IPS-NIHi11 (cell line): Measurements from ENCODE around the gene KAT6B.
"Not testable (repeated sequence)": the region's sequence is repeated elsewhere in the genome, so short reads cannot be mapped to it uniquely, and the experiment has no call there.

ENCODE experiments used
- DNase-seq: peaks from one replicate; pipeline ENCODE4 v3.0.0; 2012; ENCODE audit warnings: mixed read lengths, low spot score

Gene KAT6B

DNA sequence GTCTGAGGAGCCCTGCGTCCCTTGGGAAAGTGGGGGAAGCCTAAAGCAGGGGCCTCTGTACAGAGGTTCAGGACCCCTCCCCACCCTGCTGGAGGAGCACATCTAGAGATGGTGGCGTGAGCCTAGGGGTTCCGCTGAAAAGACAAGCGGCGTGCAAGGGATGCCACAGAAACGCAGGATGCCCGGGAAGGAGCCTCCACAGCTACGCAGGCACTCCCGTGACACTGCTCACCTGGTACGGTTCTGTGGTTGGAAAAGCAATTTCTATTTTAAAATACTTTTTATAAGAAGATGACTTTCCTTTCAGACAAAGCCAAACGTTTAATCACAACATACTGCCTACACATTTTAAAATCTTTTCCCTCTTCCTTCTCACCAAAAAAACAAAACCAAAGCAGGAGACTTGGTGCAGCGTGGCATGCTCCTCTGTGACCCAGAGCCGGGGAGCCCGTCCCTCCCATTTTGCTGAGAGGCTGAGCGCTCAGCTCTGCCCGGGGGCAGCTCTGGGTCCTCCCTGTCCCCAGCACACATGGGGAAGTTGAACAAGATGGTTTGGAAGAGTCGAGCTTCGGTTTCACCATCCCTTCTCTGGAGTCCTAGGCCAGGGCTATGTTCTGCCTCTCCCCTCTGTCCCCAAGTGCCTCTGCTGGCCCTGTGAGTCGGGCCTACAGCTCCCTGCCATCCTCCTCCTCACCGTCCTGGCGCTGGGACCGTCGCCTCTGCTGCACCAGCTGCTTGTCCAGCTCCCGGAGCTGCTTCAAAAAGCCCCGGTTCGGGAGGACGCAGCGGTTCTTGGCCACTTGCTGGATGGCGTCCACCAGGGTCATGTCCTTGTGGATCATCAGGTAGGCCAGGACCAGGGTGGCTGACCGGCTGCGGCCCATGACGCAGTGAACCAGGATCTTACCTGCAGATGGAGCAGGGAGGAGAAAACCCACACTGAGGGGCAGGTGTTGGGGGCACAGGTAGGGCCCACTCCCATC lies 211.1 kb downstream of the KAT6B start:
- DNase-seq: no peak

- no peak for DNase-seq
These were observed 211.9 kb downstream of the KAT6B start for GRCh38 chr10:75038335-75038734.

GRCh38 chr10:75040576-75040975 lies 214.2 kb downstream of the KAT6B start:
- no peak for DNase-seq

DNA sequence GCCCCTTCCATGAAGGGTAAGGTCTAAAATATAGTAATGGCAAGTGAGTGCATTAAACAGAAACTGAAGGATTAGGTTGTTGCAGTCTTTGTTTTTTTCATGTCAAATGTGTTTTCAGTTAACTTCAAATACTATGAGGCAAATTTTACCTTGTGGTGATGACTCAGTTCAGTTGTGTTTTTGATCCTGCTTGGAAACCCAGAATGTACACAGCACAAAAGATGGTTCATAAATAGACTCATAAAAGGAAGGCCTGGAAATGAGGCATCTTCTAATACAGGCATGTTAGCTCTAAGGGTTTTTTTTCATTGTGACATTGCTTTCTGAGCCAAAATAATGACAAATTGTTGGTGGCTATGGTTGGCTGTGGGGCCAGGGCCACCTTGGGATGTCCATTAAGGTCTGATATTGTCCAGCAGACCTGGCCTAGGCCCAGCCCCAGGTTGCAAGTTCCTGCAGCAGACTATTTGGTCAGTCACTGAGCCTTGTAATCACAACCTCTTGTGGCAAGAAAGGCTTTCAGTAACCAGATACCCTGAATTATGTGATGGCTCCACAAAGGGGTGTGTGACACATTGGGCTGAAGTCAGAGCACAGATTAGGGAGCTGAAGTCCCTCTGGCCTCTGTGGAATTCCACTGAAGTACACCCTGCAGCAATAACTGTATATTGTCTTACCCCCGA lies 216.0 kb downstream of the KAT6B start:
- no peak for DNase-seq

GRCh38 chr10:75043256-75044131 lies 217.1 kb downstream of the KAT6B start:
- peak; percentile 86 for DNase-seq

DNA sequence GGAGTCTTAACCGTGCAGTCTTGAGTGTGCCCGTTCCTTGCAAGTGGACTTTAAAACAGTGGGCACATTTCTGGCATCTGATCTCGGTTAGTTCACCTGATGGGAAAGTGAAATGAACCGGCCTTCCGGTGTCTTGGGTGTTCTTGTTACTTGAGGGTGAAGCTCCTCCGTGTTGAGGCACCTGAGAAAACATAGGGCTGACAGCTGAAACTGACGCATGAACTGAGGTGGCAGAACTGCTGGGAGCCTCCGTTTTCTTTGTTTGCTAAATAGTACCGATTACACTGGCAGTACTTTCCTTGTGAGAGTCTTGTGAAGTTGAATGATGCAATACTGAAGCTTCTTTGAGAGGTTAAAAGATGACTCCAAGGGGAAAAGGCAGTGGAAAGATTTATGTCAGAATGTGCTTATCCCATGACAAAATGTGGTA lies 222.3 kb downstream of the KAT6B start:
- DNase-seq: no peak

- DNase-seq: no peak
These were observed 223.1 kb downstream of the KAT6B start for GRCh38 chr10:75049316-75050148.

DNA sequence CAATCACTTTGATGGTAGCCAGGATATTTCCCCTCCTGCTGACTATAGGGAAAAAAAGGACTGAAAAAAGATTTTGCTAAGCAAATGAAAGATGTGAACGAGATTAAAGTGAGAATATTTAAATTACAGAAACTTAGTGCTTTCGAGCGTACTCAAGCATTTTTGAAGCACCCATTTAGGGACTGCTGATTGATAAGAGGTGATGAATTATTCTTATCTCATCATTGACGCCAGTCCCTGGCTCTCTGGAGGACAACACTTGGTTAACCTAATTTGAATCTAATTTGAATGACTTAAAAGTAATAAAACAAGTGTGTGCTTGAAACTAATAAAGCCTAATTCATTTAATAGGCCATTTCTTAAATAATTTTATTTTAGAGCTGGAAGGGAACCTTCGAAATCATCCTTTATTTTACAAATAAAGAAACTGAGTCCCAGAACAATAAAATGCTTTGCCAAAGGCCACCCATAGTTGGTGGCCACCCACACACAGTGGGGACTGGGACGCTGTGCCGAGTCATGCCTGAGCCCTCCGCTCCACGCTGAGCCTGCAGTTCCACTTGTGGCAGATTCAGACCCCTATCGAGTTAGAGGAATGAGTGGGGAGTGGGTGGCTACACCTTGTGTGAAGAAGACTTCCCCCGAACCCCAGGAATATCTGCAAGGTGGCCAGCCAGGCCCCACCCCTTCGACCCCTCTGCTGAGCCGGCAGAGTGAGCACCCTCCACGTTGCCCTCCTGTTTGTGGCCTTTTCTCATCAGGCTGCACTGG lies 223.9 kb downstream of the KAT6B start:
- DNase-seq: no peak

DNA sequence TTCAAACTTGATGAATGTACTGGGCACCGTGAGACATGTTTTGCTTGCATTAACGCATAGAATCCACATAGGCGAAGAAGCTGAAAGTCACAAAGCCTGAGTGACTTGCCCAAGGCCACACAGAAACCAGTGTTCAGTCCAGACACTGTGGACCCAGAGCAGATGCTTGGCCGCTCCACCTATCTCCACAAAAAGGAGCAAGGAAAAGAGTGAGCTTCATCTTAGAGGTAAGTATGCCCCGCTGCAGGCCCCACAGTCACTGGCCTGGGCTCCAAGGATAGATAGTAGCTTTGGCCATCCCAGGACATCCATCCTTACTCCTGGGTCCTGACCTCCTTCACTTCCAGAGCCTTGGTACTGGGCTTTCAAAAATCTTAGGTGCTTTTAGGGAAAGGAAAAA lies 224.9 kb downstream of the KAT6B start:
- no peak for DNase-seq

GRCh38 chr10:75055896-75056406 lies 229.6 kb downstream of the KAT6B start:
- DNase-seq: not testable (repeated sequence)

GRCh38 chr10:75057680-75058079 lies 231.3 kb downstream of the KAT6B start:
- no peak for DNase-seq

DNA sequence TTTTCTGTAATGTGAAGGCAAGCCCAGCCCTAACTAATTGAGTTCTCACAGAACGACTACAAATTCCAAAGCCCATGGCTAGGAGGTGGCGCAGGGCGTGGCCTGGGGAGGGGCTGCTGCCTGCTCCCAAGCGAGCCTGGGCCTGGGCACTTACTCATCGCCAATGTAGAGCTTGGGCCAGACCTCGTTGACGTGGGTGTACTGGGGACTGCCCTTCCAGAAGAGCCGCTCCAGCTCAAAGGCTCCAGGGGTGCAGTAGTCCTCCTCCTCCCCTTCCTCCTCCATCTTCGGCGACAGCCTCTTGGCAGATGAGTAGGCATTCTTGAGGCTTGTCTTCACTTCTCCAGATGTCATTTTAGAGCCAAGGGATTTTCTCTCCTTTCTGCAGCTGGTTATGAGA lies 231.8 kb downstream of the KAT6B start:
- no peak for DNase-seq

- DNase-seq: no peak
These were observed 235.5 kb downstream of the KAT6B start for GRCh38 chr10:75061709-75062505.

DNA sequence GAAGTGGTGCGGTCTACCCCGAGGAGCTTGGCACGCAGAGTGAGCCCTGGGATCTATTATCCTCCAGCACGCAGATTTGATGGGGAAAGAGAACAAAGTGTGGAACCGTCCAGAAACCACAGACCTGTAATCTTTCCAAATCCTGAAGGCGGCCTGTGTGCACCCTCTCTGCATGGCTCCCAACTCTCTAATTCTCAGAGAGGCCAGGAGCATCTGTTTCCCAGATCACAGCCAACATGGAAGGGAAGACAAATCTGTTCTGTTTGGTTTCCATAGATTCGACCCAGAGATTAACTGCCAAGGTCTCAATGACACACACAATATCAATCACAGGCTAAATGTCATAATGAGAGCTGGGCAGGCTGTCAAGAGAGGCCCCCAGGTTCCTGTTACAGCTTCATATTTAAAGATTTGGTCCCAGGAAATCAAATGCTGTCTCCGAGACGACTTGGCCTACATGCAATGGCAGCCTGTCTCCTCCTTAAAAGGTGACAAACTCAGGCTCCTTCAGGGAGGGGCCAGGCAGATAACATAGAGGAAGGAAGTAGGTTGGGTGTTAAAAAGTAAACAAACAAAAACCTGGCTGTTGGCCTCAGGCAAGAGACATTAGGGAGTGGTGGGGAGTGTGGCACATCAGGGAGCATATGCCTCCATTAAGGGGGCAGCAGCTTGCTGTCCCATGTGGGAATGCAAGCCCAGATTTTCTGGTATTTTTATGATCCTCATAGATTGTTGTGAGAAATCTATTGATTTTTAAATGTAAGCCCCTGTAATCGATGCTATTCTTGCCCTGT lies 236.3 kb downstream of the KAT6B start:
- no peak for DNase-seq

GRCh38 chr10:75063461-75064230 lies 237.2 kb downstream of the KAT6B start:
- no peak for DNase-seq

- DNase-seq: no peak
These were observed 238.7 kb downstream of the KAT6B start for GRCh38 chr10:75065076-75065475.

- no peak for DNase-seq
These were observed 239.9 kb downstream of the KAT6B start for GRCh38 chr10:75066271-75066670.

- DNase-seq: no peak
These were observed 240.9 kb downstream of the KAT6B start for GRCh38 chr10:75067272-75067671.
